Peyer's patch (tissue), 4 donors: Measurements from ENCODE around the gene ZNF75A.
"Not testable (repeated sequence)": the region's sequence is repeated elsewhere in the genome, so short reads cannot be mapped to it uniquely, and the experiment has no call there.

Experiments used
- POLR2A ChIP-seq, 2 donors: fragments of 450-650 bp; IDR thresholded peaks; one replicate each; pipeline ENCODE4 v1.5.1; 2017; ENCODE audit warnings: antibody characterized with exemption in 2 of 2, mild to moderate bottlenecking in 2 of 2, moderate library complexity in 2 of 2
- TF ChIP-seq, protein P1 (sequence below), 6 experiments: fragments of 450-650 bp in 4 of 6; fragments of 200-600 bp in 2 of 6; sonication (generic) in 1 of 6; IDR thresholded peaks; one replicate each; pipeline ENCODE4 v1.5.1; 2017 to 2019; ENCODE audit warnings: antibody characterized with exemption in 6 of 6, mild to moderate bottlenecking in 3 of 6, moderate library complexity in 1 of 6

DNA sequence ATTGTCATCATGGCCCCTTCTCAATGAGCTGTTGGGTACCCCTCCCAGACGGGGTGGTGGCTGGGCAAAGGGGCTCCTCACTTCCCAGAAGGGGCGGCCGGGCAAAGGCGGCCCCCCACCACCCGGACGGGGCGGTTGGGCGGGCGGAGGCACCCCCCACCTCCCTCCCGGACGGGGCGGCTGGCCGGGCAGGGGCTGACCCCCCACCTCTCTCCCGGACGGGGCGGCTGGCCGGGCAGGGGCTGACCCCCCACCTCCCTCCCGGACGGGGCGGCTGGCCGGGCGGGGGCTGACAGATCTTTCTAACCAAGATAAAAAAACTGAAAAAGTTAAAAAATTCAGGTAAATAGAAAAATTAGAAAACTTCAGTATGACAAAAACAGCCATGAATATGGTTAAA, 34.0 kb upstream of the ZNF75A start:
- TF ChIP-seq, protein P1, sequence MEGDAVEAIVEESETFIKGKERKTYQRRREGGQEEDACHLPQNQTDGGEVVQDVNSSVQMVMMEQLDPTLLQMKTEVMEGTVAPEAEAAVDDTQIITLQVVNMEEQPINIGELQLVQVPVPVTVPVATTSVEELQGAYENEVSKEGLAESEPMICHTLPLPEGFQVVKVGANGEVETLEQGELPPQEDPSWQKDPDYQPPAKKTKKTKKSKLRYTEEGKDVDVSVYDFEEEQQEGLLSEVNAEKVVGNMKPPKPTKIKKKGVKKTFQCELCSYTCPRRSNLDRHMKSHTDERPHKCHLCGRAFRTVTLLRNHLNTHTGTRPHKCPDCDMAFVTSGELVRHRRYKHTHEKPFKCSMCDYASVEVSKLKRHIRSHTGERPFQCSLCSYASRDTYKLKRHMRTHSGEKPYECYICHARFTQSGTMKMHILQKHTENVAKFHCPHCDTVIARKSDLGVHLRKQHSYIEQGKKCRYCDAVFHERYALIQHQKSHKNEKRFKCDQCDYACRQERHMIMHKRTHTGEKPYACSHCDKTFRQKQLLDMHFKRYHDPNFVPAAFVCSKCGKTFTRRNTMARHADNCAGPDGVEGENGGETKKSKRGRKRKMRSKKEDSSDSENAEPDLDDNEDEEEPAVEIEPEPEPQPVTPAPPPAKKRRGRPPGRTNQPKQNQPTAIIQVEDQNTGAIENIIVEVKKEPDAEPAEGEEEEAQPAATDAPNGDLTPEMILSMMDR (IDR thresholded peaks at IDR 0.05): not testable (repeated sequence)
- TF ChIP-seq POLR2A (IDR thresholded peaks at IDR 0.05): not testable (repeated sequence)
